EH (cell line): ENCODE measurements around the gene ALX4.

Experiments
- DNase-seq: peaks from one replicate; pipeline ENCODE4 v3.0.0-alpha.2; 2015; ENCODE audit warnings: low read depth

ALX4 gene

DNA sequence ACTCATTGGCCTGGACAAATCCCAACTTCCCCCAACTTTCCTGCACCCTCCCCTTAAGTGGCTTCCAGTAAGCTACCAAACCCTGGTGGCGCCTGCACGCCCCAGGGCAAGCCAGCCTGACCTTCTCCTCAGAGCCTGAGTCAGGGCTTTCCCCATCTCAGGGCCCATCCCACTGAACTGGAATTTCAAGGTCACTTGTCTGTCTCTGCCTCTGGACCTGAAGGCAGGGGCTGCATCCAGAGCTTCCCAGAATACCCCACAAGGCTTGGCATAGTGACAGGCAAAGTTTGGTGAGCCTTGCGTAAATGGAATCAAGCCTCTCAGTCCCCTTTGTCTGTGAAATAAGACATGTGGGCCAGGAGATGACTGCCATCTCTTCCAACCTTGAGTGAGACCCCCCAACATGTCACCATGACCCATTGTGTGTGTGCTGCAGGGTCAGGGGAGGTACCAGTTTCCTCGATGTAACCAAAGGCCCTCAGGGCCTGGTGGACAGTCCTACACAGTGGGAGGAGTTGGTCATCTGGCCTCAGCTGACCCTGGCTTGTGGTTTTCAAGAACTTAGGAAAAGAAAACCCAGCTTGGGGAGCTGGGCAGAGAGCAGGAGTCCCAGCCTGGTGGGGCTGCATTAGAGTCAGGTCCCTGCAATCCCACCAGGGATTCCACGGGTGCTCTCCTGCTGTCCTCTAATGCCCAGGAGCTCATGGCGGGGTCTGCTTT is 8.9 kb downstream of the ALX4 start:
- peak; percentile 94 for DNase-seq

DNA sequence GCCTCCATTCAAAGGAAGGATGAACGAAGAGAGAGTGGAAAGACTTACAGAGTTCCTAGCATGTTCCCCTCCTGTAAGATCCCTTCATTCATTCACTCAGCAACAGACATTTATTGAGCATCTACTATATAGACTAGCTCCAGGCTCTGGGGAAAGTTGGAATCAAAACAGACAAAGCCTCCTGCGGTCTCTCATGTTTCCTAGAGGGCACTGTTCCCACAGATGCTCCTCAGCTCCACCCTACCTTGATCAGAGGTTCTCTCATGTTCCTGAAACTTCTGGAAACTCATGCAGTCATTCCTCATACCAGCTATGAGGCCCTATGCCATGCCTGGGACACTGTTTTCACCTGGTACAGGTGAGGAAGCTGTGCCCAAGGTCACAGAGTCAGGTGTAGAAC is 11.1 kb downstream of the ALX4 start:
- DNase-seq: no peak

DNA sequence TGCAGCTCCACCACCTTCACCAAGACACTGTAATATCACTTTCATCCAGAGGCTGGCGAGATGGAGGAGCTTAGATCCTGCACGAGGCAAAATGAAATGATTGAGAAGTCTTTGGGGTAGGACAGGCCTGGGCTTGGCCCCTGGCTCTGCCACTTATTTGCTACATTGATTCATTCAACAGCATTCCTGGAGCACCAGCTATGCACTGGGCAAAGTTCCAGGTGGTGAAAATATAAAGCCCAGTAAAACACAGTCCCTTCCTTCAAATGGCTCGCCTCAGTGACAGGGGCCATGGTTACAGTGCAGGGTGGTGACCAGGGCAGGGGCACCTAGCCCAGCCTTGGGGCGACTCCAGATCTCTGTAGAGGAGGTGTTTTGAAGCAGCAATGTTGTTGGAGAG is 19.7 kb downstream of the ALX4 start:
- peak; percentile 75 for DNase-seq

DNA sequence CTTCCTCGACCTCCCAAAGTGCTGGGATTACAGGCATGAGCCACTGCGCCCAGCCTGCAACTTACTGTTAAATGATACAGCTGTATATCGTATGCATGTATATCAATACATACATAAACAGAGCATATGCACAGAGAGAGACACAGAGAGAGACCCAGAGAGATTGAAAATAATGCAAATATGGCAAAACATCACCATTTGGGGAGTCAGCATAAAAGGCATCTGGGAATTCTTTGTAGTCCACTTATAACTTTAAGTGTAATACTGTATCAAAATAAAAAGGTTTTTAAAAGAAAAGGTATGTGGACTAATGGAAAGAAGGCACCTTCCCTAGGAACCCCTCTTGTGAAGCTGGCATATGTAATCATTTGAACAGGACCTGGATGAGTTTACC is 21.8 kb downstream of the ALX4 start:
- no peak for DNase-seq

DNA sequence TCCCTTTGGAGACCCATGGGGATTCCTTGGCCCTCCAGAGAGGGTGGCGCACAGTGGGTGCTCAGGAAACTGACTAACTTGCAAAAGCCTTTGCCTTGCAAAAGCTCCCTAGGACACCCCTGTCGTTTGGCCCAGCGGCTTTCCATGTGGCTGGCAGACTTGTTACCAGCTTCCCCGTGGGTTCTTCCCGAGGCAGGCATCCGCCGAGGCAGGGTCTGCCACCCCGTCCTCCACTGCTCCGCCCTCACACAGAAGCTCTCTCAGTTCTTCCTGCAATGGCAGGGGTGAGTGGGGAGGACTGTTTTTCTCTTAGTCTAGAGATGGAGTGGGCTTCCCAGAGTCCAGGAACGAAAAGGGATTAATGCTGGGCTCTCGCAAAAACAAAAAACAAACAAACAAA is 23.0 kb downstream of the ALX4 start:
- DNase-seq: no peak

DNA sequence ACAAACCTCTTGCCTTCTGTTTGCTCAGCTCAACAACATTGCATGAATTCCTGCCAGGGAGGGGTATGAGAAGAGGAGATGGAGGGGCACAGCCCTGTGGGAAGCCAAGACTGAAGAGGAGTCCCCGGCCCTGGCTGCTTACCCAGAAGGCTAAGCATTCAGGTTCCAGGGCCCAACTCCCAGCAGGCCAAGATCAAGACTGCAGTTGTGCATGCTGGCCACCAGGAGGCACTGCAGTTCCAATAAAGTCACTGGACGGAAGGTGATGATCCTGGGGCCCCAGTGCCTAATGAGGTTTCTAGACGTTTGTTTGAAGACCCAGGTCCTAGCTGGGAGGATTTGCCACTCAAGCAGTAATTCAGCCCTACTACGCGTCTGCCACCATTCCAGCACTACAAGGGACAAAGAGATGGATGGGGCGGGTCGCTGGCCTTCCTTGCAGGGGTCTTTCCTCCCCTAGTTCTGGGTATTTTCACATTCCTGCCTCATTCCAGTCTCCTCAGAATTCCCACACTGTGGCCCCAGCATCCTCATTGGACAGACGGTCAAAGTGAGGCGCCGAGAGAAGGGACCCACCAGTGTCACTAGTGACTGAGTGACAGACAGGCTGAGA is 23.6 kb downstream of the ALX4 start:
- peak; percentile 69 for DNase-seq

DNA sequence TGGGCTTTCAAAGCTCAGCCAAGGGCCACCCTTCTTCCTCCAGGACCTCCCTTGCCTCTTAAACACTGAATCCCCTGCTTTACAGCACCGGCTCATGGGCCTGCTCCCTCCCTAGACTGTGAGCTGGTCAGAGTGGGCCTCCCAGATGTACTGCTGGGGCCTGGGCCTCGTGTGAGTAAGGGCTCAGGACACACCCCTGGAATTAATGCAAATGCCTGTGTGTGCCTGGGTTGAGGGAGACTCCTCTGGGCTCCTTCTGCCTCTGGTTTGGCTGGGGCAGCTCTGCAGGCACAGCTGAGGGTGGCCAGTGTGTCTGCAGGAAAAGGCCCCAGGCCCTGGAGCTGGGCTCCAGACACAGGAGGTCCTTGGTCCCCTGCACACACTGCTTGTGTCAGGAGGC is 24.2 kb downstream of the ALX4 start:
- peak; percentile 30 for DNase-seq

DNA sequence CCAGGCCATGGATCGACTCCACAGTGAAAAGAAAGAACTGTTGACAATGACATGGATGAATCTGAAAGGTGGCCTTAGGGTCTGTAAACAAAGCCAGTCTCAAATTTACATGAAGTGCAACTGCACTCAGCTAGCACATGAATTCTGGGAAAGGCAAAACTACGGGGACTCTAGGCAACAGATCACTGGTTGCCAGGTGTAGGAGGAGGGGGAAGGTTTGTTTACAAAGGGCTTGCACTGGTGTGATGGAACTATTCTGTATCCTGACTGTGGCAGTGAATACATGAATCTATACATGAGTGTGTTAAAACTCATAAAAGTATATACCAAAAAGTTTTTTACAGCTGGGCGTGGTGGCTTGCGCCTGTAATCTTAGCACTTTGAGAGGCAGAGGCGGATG is 27.3 kb downstream of the ALX4 start:
- DNase-seq: no peak

DNA sequence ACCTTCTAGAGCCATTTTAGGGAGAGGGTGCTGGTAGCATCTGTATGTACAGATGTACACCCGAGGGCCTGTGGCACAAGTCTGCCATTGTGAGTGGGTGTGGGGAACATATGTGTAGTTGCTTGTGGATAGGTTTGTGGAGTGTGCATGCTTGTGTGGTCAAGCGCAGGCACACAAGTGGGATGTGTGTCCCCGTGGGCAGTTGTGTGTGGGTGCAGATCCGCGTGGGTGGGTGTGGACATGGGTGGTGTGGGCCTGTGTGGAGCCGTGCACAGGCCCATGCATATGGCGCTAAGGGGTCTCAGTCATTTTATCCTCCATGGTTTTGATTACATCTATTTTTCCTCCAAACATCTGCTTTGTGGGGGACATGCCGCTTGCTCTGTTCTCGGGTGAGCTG is 28.8 kb downstream of the ALX4 start:
- DNase-seq: no peak

DNA sequence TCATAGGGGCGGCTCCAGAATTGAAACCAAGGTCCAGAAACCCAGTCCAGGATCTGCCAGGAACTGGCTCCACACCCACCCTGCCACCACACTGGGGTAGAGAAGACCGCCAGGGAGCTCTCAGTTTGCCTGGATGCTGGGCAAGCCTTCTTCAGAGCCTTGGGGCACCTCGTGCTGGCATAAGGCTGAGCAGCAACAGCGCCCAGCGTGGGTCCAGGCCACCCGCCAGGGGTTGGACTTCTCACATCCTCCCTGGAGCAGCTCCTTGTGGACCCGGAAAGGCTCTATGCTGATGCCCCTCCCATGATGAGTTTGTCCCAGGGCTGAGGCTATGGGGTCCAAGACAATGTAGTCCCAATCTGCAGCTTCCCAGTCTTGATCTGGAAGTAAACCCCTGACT is 29.7 kb downstream of the ALX4 start:
- no peak for DNase-seq

DNA sequence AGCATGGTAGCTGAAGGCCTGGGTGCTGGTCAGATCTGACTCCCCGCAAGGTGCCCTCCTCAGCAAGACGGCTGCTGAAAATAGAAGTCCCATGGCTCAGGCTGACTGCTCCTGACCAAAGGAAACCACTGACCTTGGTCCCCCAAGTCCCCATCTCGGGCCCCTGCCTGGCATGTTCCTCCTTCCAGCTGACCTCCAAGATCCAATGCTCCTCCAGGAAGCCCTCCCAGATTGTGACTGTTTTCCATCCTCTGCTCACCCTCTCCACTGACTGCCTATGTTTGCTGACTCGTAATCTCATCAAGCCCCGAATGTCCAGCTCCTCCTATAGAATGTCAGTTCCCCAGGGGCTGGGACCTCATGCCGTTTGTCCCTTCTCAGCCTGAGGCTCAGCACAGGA is 30.5 kb downstream of the ALX4 start:
- no peak for DNase-seq

DNA sequence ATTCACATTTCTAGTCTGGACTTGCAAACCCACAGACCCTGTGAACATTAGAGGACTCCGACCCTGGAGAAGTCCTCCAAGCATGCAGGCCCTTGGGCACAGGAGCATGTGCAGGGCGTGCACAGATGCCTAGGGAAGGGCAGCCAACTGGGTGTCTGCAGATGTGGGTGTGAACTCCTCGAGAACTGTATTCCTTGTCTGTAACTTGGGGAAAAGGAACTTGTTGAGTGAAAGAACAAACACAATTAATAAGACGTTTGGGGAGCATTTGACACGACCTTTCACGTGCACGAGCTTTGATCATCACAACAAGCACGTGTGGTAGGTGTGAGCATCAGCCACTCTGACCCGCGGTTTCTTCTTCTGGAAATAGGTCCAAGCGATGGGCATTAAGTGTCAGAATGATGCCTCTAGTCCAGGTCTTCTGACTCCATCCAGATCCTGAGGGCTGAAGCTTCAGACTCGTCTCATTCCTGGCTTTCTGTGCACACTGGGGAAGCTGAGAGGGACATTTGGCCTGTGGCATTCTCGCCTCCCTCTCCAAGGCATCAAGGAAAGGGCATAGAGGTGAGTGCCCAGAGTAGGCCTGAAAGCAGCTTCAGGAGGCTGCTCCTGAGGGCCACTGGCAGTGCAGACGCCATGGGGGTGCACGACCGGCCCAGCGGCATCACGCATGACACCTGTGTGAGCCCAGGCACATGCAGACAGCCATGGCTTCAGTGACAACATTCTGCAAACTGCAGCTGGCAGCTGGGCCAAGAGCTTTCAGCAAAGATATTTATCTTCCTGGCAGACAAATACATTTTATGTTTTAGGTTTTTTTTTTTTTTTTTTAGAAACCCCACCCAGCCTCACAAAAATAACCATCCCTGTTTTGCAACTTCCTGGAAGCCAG is 32.5 kb downstream of the ALX4 start:
- no peak for DNase-seq

DNA sequence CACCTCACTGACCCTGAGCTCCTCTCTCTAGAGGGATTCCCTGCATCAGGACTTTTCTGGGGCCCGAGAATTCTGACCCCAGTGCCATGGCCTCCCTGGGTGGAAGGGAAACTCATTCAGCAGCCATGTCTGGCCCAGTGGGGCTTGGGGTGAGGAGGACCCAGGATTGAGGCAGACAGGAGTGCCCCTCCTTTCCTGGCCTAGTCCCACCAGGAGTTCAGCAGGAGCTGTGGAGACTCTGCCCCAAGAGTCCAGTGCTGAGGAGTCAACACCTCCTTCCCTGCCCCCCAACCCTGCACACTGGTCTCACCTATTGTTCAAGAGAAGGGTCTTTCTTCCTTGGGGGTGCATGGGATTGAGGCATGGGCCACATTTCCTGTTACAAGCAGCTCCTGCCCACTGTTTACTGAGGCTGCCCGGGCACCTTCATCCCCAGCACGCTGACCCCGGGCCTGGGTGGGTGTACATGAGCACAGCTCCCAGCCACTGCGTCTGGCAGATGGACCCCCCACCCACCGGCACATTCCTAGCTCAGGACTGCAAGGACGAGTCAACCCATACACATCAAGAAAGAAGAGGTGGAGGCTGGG is 33.9 kb downstream of the ALX4 start:
- no peak for DNase-seq

DNA sequence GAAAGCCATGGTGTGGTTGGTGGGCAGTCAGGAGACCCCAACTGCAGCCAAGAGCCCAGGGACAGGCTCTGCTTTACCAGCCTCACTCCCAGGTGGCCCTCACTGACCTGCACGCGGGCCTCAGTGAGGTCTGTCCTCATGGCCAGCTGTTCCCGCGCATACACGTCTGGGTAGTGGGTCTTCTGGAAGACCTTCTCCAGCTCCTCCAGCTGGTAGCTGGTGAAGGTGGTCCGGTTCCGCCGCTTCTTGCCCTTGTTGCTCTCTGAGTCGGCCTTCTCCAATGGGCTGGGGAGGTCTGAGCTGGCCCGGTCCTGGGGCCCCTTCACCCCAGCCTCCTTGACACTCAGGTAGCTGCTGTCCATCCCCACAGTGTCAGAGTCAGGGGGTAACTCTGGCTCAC is 34.7 kb downstream of the ALX4 start:
- DNase-seq: no peak

DNA sequence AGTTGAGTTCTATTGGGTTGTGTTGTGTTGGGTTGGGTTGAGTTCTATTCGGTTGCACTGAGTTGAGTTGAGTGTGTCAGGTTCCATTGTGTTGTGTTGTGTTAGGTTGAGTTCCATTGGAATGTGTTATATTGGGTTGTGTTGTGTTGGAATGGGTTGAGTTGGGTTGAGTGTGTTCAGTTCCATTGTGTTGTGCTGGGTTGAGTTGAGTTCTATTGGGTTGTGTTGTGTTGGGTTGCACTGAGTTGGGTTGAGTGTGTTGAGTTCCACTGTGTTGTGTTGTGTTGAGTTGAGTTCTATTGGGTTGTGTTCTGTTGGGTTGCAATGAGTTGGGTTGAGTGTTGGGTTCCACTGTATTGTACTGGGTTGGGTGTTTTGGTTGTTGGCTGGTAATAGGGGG is 35.5 kb downstream of the ALX4 start:
- no peak for DNase-seq

DNA sequence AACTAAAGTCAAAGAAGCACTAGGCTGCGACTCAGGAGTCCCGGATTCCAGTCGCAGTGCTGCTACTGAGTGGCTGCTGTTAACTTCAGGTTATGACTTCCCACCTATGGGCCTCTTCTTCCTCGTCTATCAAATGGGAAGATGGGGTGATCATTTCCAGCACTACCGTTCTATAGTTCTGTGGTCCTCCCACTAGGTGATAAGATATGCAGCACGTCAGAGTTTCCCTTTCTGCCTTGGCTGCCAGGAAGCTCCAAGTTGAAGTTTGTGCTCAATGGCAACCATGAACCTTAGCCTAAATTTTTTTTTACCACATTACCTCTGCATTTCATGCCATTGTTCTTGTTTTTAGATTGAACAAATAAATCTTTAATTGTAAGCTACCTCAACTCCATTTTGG is 38.7 kb downstream of the ALX4 start:
- no peak for DNase-seq

DNA sequence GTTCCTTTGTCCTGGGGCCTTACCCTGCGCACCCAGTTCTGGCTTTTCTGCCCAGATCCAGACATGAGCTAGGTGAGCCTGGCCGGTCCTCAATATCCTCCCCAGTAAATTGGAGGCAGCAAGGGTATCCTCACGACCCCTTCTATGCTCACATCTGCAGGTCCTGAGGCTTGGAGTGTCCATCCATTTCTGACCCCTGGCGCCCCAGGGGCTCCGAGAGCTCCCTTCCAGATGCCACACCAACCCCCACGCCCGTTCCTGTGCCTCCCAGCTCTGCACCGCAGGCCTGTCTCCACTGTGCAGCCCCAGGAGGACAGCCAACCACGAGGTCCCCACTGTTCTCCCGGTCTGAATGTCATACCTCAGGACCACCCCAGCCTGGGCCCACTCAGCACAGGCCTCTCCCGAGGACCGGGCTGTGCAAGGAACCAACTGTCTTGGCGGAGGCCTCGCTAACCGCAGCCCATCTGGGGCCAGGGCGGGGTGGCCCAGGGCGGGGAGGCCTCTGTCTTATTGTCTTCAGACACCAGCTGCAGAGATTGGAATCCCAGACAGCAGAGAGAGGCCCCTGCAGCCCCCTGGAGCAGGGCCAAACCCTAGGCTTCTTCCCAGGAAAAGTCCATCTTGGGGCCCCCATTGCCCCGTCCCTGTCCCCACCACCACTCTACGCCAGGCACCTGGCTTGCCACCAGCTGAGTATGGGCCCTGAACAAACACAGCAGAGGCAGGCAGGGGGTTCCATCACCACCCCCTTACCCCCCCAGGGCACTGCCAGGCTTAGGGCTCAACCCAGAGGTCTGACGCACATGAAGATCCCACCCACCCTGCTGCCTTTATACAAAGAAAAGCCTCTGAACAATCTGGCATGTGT is 39.3 kb downstream of the ALX4 start:
- DNase-seq: peak; percentile 50

DNA sequence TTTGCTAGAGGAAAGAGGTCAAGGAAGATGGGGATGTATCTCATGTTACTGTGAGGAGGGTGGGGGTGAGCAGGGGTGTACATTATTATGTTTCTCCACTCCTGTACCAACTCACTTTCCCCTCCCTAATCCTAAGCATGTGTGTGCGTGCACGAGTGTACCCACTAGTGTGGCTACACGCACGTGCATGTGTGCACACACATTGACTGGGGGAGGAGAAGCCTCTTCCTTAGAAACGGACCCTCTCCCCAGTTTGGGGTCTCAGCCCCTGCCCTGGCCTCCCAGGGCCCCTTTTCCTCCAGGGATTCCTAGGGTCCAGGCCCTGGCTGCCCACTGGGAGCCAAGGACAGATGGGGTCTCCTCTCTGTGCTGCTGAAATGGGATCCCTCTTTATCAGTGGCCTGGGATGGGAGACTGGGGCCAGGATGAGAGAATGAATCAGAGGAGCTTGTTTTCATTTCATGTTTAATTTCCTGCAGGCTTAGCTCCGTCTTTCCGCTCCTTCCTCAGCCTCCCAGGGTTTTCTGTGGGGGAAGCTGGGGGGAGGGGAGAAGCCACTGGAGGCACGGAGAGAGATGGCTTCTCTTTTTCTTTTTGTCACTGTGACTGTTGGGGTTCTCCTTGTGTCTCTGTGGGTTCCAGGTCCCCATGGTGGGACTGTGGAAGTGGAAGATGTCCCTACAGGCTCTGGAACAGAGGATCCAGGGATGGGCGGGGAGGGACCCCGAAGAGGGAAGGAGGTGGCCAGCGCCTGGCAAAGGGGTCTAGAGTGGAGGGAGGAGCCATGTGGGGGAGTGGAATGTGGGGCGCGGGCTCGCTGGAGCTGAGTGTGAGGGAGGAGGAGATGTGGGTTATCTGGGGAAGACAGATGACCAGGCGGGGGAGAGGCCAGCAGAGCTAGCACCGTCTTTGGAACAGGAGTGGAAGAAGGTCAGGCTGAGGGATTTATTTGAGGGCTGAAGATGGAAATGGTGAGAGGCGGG is 40.3 kb downstream of the ALX4 start:
- peak; percentile 86 for DNase-seq

DNA sequence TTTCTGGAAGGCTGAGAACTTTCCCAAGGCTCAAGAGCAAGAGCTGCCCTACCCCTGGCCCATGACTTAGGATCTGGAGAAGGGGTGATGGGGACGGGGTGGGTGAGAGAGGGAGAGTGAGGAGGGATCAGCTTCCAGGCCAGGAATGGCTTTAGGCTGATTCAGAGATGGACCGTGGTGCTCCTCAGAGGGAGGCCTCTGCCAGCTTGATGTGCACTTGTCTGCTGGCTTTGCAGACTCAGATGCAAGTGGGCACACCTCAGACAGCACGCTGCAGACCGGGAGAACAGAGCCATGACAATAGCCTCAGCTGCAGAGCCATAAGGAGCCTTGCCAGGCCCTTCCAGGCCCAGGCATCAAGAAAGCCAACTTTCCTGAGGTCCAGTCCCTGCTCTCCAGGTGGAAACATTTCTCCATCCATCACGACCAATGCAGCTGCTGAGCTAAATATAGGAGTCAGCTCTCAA is 41.3 kb downstream of the ALX4 start:
- no peak for DNase-seq
